HCT116 (cell line): ENCODE data around the gene MOV10L1. TPM values are rescaled to one million over a fixed set of nuclear protein-coding genes. Genes with fewer than 3 reads are reported as not detected.

Experiments
- ATAC-seq: fragments of 200-7000 bp; cut with Tn5 transposase; 2 replicates; pipeline ENCODE4 v1.9.1; 2020; ENCODE audit warnings: mild to moderate bottlenecking, moderate library complexity
- BruUV-seq: library from RNA; stranded (reverse); fragments of 400-500 nt; replicated peaks from 2 replicates; lab custom pipeline; 2021; lab: Mats Ljungman, UMichigan
- CTCF ChIA-PET: fragments of 300-600 bp; sonication (Branson Sonifier 250); formaldehyde crosslinking; loops from one replicate; lab custom pipeline; 2021; ENCODE audit warnings: antibody characterized with exemption; lab: Charles Lee
- POLR2A ChIA-PET: fragments of 300-600, 350-600 bp; sonication (Branson Sonifier 250); formaldehyde crosslinking; loops from one replicate; lab custom pipeline; 2021; ENCODE audit warnings: antibody characterized with exemption; lab: Charles Lee
- RAD21 ChIA-PET, 2 experiments: fragments of 300-600 bp; sonication (Branson Sonifier 250); formaldehyde crosslinking; loops; one replicate each; lab custom pipeline; 2023; ENCODE audit warnings: low total read pairs in 2 of 2; ENCODE audit not compliant: uncharacterized antibody in 2 of 2, unreplicated experiment in 2 of 2, low non-redundant PET in 1 of 2; lab: Charles Lee
- DNase-seq: peaks from one replicate; pipeline ENCODE4 v3.0.0-alpha.2; 2010; ENCODE audit warnings: low read depth, low spot score
- H2AFZ ChIP-seq: fragments of 200-600 bp; shearing (Covaris generic), sonication (generic); 2 replicates; pipeline ENCODE4 v1.6.1; 2017; ENCODE audit warnings: low read depth, mixed run types, mixed read lengths, antibody characterized with exemption, low read length; ENCODE audit not compliant: poor library complexity, severe bottlenecking
- H3K27ac ChIP-seq: 2 replicates; pipeline ENCODE4 v1.5.1; 2012; ENCODE audit warnings: low read depth, low read length
- H3K27me3 ChIP-seq: fragments of 200-600 bp; sonication (generic); 2 replicates; pipeline ENCODE4 v1.6.1; 2016; ENCODE audit warnings: mixed run types, low read length, mixed read lengths; ENCODE audit not compliant: insufficient read depth
- H3K36me3 ChIP-seq, 2 experiments: fragments of 200-500 bp in 1 of 2; fragments of 200-600 bp in 1 of 2; sonication (Bioruptor generic) in 1 of 2; sonication (generic) in 1 of 2; 2 replicates each; pipeline versions ENCODE4 v1.5.1 to v1.6.1; 2014 to 2016; ENCODE audit warnings: low read length in 2 of 2, inconsistent platforms in 1 of 2, mixed read lengths in 1 of 2, mixed run types in 1 of 2; ENCODE audit not compliant: insufficient read depth in 2 of 2, control insufficient read depth in 1 of 2
- H3K4me1 ChIP-seq, 2 experiments: fragments of 200-600 bp in 1 of 2; sonication (generic) in 1 of 2; 2 replicates each; pipeline versions ENCODE4 v1.5.1 to v1.6.1; 2012 to 2017; ENCODE audit warnings: low read length in 2 of 2, inconsistent platforms in 1 of 2, mild to moderate bottlenecking in 1 of 2, mixed read lengths in 1 of 2, mixed run types in 1 of 2, moderate library complexity in 1 of 2; ENCODE audit not compliant: insufficient read depth in 2 of 2, control insufficient read depth in 1 of 2
- H3K4me2 ChIP-seq: fragments of 200-600 bp; sonication (generic); 2 replicates; pipeline ENCODE4 v1.6.1; 2017; ENCODE audit warnings: mixed run types, low read length, mixed read lengths
- H3K4me3 ChIP-seq, 2 experiments: fragments of 200-600 bp in 1 of 2; sonication (generic) in 1 of 2; replicated peaks in 1 of 2; 2 replicates each; pipeline ENCODE4 v1.5.1; 2011 to 2016; ENCODE audit warnings: low read length in 2 of 2, control low read depth in 1 of 2, low read depth in 1 of 2, mild to moderate bottlenecking in 1 of 2, mixed read lengths in 1 of 2, mixed run types in 1 of 2
- H3K79me2 ChIP-seq: fragments of 200-600 bp; sonication (generic); 2 replicates; pipeline ENCODE4 v1.6.1; 2017; ENCODE audit warnings: mild to moderate bottlenecking, mixed run types, low read length, moderate library complexity, mixed read lengths; ENCODE audit not compliant: insufficient read depth
- H3K9ac ChIP-seq: fragments of 200-600 bp; sonication (generic); 2 replicates; pipeline ENCODE4 v1.6.1; 2016; ENCODE audit warnings: low read length, mixed read lengths
- H3K9me2 ChIP-seq: fragments of 200-600 bp; sonication (generic), shearing (Covaris generic); 2 replicates; pipeline ENCODE4 v1.6.1; 2017; ENCODE audit warnings: mixed run types, mild to moderate bottlenecking, moderate library complexity; ENCODE audit not compliant: insufficient read depth
- H3K9me3 ChIP-seq, 2 experiments: fragments of 200-500 bp in 1 of 2; fragments of 200-600 bp in 1 of 2; sonication (Bioruptor generic) in 1 of 2; sonication (generic) in 1 of 2; 2 replicates each; pipeline ENCODE4 v1.6.1; 2014 to 2017; ENCODE audit warnings: low read length in 2 of 2, mixed read lengths in 2 of 2, inconsistent platforms in 1 of 2, low read depth in 1 of 2, mild to moderate bottlenecking in 1 of 2, mixed run types in 1 of 2, moderate library complexity in 1 of 2; ENCODE audit not compliant: control insufficient read depth in 1 of 2, insufficient read depth in 1 of 2
- H4K20me1 ChIP-seq: fragments of 200-600 bp; sonication (generic), shearing (Covaris generic); 2 replicates; pipeline ENCODE4 v1.6.1; 2017; ENCODE audit warnings: mixed run types, mild to moderate bottlenecking, moderate library complexity; ENCODE audit not compliant: insufficient read depth
- ATF3 ChIP-seq: IDR thresholded peaks from 2 replicates; pipeline ENCODE4 v1.6.1; 2012
- ELF1 ChIP-seq: IDR thresholded peaks from 2 replicates; pipeline ENCODE4 v1.6.1; 2012; ENCODE audit warnings: low read depth, borderline replicate concordance
- EZH2phosphoT487 ChIP-seq: fragments of 200-600 bp; IDR thresholded peaks from 2 replicates; pipeline ENCODE4 v1.6.1; 2018; ENCODE audit warnings: antibody characterized with exemption, borderline replicate concordance
- POLR2AphosphoS5 ChIP-seq: IDR thresholded peaks from 2 replicates; pipeline ENCODE4 v1.6.1; 2011; ENCODE audit warnings: mild to moderate bottlenecking, low read depth, low read length, moderate library complexity
- TCF7L2 ChIP-seq: IDR thresholded peaks from 2 replicates; pipeline ENCODE4 v1.7.0; 2011; ENCODE audit warnings: borderline replicate concordance, inconsistent platforms; ENCODE audit not compliant: insufficient read depth, insufficient read length; ENCODE audit errors: extremely low read depth
- ZNF274 ChIP-seq: fragments of 200-500 bp; sonication (Bioruptor generic); IDR thresholded peaks from 2 replicates; pipeline ENCODE4 v1.6.1; 2014; ENCODE audit warnings: mild to moderate bottlenecking, low read depth, low read length, inconsistent platforms
- intact Hi-C: fragments of 100-400 bp; cut with micrococcal nuclease; formaldehyde crosslinking; loops from 2 replicates; pipeline ENCODE4 v1.10.0; 2022
- total RNA-seq: library from RNA; stranded (reverse); gene quantifications from one replicate; pipeline ENCODE4 v1.2.1, GENCODE V29; 2021; ENCODE audit not compliant: unreplicated experiment

Gene MOV10L1
- total RNA-seq, 1 experiment from 2014 or later = not detected

DNA sequence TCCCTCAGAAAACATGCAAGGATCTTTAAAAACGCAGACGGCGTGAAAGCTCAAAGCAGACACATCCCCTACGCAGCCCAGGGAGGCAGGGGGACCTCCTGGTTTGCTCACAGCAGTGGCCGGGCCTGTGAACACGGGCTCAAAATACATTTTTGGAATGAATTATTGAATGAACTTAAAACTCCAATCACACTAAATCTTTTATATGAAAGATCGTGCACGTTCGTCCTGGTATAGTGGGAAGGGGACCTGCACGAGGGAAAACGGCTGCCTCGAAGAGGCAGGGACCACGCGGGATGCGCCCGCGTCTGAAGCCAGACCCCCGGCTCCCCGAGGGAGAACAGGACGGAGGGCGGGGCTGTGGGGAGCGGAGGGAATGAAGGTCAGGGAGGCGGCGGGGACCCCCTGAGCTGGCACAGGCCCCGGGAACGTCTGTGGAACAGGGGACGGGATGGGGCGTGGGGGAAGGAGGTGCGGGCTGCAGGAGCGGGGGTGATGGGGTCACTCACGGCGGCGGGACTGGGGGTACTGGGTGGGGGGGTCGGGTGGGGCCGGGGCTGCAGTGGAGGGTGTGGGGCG lies 79.5 kb downstream of the MOV10L1 start:
- Histone ChIP-seq H3K79me2 (no peaks in the 10 kb centered on the region), H3K9me2 (no peaks in the 10 kb centered on the region), H3K4me2 (peak overlapping the region; percentile 53), H3K9me3 (no peaks in the 10 kb centered on the region), H3K4me1 (no peaks in the 10 kb centered on the region), H4K20me1 (no peaks in the 10 kb centered on the region), H3K36me3 (no peaks in the 10 kb centered on the region), H3K9ac (peak overlapping the region; percentile 27; the same call in 1 of the 2 replicates), H3K27me3 (no peaks in the 10 kb centered on the region)
- ATAC-seq = no peak; the same call in 1 of the 2 replicates
- DNase-seq = no peak
- ChIA-PET RAD21 (no interaction called here), POLR2A (no interaction called here), CTCF (no interaction called here)
- intact Hi-C loops = no loop called here
- no peak for TF ChIP-seq EZH2phosphoT487
- no peak for TF ChIP-seq ELF1
- TF ChIP-seq ZNF274 = no peak
- TF ChIP-seq ATF3 = no peak
- TF ChIP-seq, all 23 proteins: peak for 0
- BruUV-seq = no TSS peak
- no peak overlapping the region for H3K27ac ChIP-seq
- H2AFZ ChIP-seq = no peak overlapping the region
- H3K4me3 ChIP-seq = peak overlapping the region; percentile 15 to 37; a peak in 3 of 4 replicates

- no peaks in the 10 kb centered on the region for H3K36me3 ChIP-seq
- no peaks in the 10 kb centered on the region for H4K20me1 ChIP-seq
- TF ChIP-seq ATF3 = no peak
- TF ChIP-seq TCF7L2 = no peak
- TF ChIP-seq POLR2AphosphoS5 = 0 out of 2 replicates have a peak, but pooled peaks have one; percentile 10
- no peak for TF ChIP-seq ZNF274
- ChIA-PET RAD21 (no interaction called here), POLR2A (no interaction called here), CTCF (no interaction called here)
- H3K9me2 ChIP-seq = no peaks in the 10 kb centered on the region
- H3K9ac ChIP-seq = peak overlapping the region; percentile 23; the same call in 1 of the 2 replicates
- peak overlapping the region; percentile 28 to 37; a peak in 3 of 4 replicates for H3K4me3 ChIP-seq
- no peaks in the 10 kb centered on the region for H3K79me2 ChIP-seq
- intact Hi-C loops = no loop called here
- H2AFZ ChIP-seq = no peak overlapping the region
- no peaks in the 10 kb centered on the region for H3K27me3 ChIP-seq
- H3K4me1 ChIP-seq = no peaks in the 10 kb centered on the region
- no TSS peak for BruUV-seq
- H3K4me2 ChIP-seq = peak overlapping the region; percentile 35; the same call in 1 of the 2 replicates
- DNase-seq (no peak), ATAC-seq (peak; percentile 67)
- H3K9me3 ChIP-seq = no peaks in the 10 kb centered on the region
- H3K27ac ChIP-seq = no peak overlapping the region
Observed at GRCh38 chr22:50169774-50170341, 80.1 kb downstream of the MOV10L1 start.
